PC-9 (cell line): ENCODE measurements around the gene NOTCH3. TPM values are rescaled to one million over a fixed set of nuclear protein-coding genes. Genes with fewer than 3 reads are reported as not detected.
A peak's percentile ranks its signal among the peaks of the same experiment; 100 is the strongest.

Experiments
- BruUV-seq: library from RNA; stranded (reverse); fragments of 400-500 nt; replicated peaks from 2 replicates; lab custom pipeline; 2021; lab: Mats Ljungman, UMichigan
- CTCF ChIA-PET: fragments of 300-600 bp; sonication (Branson Sonifier 250); formaldehyde crosslinking; loops from one replicate; lab custom pipeline; 2022; ENCODE audit warnings: antibody characterized with exemption; lab: Charles Lee
- POLR2A ChIA-PET: fragments of 300-600 bp; sonication (Branson Sonifier 250); formaldehyde crosslinking; loops from one replicate; lab custom pipeline; 2022; ENCODE audit warnings: antibody characterized with exemption; ENCODE audit not compliant: unreplicated experiment; lab: Charles Lee
- DNase-seq, 2 experiments: peaks; one replicate each; pipeline versions ENCODE4 v3.0.0 to v3.0.0-alpha.2; 2015 to 2022; ENCODE audit warnings: mixed read lengths in 1 of 2
- H2AFZ ChIP-seq: fragments of 200-600 bp; sonication (generic); 2 replicates; pipeline ENCODE4 v1.8.1; 2017; ENCODE audit warnings: antibody characterized with exemption
- H3F3A ChIP-seq: fragments of 200-600 bp; sonication (generic); 2 replicates; pipeline ENCODE4 v1.8.1; 2017; ENCODE audit warnings: antibody characterized with exemption, mild to moderate bottlenecking, low read depth; ENCODE audit not compliant: insufficient read depth
- H3K27ac ChIP-seq: fragments of 200-600 bp; sonication (generic); 2 replicates; pipeline ENCODE4 v1.6.1; 2016; ENCODE audit warnings: mixed run types
- H3K27me3 ChIP-seq: fragments of 200-600 bp; sonication (generic); 2 replicates; pipeline ENCODE4 v1.6.1; 2016; ENCODE audit warnings: low read depth, mixed run types; ENCODE audit not compliant: insufficient read depth
- H3K36me3 ChIP-seq: fragments of 200-600 bp; sonication (generic); 2 replicates; pipeline ENCODE4 v1.6.1; 2016; ENCODE audit warnings: low read depth, mixed run types
- H3K4me1 ChIP-seq: fragments of 200-600 bp; sonication (generic); replicated peaks from 2 replicates; pipeline ENCODE4 v1.6.1; 2016; ENCODE audit warnings: mixed run types; ENCODE audit not compliant: insufficient read depth
- H3K4me2 ChIP-seq: fragments of 200-600 bp; sonication (generic); 2 replicates; pipeline ENCODE4 v1.6.1; 2017; ENCODE audit warnings: mixed run types
- H3K4me3 ChIP-seq: fragments of 200-600 bp; sonication (generic); 2 replicates; pipeline ENCODE4 v1.6.1; 2016; ENCODE audit warnings: mixed run types
- H3K79me2 ChIP-seq: fragments of 200-600 bp; sonication (generic); 2 replicates; pipeline ENCODE4 v1.6.1; 2017; ENCODE audit warnings: low read depth, mixed run types
- H3K9me2 ChIP-seq: fragments of 200-600 bp; sonication (generic); 2 replicates; pipeline ENCODE4 v1.8.1; 2017; ENCODE audit warnings: mild to moderate bottlenecking; ENCODE audit not compliant: insufficient read depth
- H3K9me3 ChIP-seq: fragments of 200-600 bp; sonication (generic); 2 replicates; pipeline ENCODE4 v1.8.1; 2016; ENCODE audit warnings: low read depth; ENCODE audit not compliant: insufficient read depth
- H4K20me1 ChIP-seq: fragments of 200-600 bp; sonication (generic); 2 replicates; pipeline ENCODE4 v1.8.1; 2017; ENCODE audit not compliant: insufficient read depth
- EZH2 ChIP-seq: fragments of 200-600 bp; sonication (generic); IDR thresholded peaks from 2 replicates; pipeline ENCODE4 v1.8.0; 2017; ENCODE audit warnings: antibody characterized with exemption, low read depth
- intact Hi-C: fragments of 100-400 bp; cut with micrococcal nuclease; formaldehyde crosslinking; loops from one replicate; pipeline ENCODE4 v1.10.0; 2022; ENCODE audit not compliant: unreplicated experiment
- total RNA-seq: library from RNA; stranded (reverse); gene quantifications from 2 replicates; pipeline ENCODE4 v1.2.3, GENCODE V29; 2021
- TF ChIP-seq, protein P1 (sequence below): fragments of 200-600 bp; sonication (generic); conservative IDR thresholded peaks from 2 replicates; pipeline ENCODE4 v1.6.1; 2017; ENCODE audit warnings: mixed run types, antibody characterized with exemption, mild to moderate bottlenecking, moderate library complexity

NOTCH3 gene
- total RNA-seq, 1 experiment from 2014 or later: 115 TPM

DNA sequence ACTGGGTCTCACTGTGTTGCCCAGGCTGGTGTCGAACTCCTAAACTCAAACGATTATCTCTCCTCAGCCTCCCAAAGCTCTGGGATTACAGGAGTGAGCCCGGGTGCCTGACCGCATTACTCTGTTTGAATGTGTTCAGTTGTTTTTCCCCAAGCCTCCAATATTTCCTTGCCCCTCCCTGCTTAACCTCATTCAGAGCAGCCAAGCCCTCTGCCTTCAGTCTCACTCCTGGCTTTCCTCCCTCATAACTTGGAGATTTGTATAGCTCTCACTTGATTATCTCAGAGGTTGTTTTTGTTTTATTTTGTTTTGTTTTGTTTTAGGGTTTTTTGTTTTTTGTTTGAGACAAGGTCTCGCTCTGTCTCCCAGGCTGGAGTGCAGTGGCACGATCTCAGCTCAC lies 20.0 kb upstream of the NOTCH3 start:
- BruUV-seq: no TSS peak
- TF ChIP-seq EZH2: no peak
- TF ChIP-seq, protein P1, sequence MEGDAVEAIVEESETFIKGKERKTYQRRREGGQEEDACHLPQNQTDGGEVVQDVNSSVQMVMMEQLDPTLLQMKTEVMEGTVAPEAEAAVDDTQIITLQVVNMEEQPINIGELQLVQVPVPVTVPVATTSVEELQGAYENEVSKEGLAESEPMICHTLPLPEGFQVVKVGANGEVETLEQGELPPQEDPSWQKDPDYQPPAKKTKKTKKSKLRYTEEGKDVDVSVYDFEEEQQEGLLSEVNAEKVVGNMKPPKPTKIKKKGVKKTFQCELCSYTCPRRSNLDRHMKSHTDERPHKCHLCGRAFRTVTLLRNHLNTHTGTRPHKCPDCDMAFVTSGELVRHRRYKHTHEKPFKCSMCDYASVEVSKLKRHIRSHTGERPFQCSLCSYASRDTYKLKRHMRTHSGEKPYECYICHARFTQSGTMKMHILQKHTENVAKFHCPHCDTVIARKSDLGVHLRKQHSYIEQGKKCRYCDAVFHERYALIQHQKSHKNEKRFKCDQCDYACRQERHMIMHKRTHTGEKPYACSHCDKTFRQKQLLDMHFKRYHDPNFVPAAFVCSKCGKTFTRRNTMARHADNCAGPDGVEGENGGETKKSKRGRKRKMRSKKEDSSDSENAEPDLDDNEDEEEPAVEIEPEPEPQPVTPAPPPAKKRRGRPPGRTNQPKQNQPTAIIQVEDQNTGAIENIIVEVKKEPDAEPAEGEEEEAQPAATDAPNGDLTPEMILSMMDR: no peak
- intact Hi-C loops: no loop called here
- Histone ChIP-seq H3K27ac (no peak overlapping the region), H3K36me3 (no peaks in the 10 kb centered on the region), H3K27me3 (no peaks in the 10 kb centered on the region), H3K4me3 (no peak overlapping the region), H3K9me3 (no peaks in the 10 kb centered on the region), H3K4me2 (no peak overlapping the region), H3F3A (peaks cover 27% of the 10 kb centered on the region; the same call in 1 of the 2 replicates), H2AFZ (no peak overlapping the region), H3K4me1 (peaks cover 16% of the 10 kb centered on the region), H3K79me2 (no peaks in the 10 kb centered on the region), H3K9me2 (no peaks in the 10 kb centered on the region), H4K20me1 (no peaks in the 10 kb centered on the region)
- DNase-seq: no peak
- ChIA-PET CTCF (no interaction called here), POLR2A (no interaction called here)

DNA sequence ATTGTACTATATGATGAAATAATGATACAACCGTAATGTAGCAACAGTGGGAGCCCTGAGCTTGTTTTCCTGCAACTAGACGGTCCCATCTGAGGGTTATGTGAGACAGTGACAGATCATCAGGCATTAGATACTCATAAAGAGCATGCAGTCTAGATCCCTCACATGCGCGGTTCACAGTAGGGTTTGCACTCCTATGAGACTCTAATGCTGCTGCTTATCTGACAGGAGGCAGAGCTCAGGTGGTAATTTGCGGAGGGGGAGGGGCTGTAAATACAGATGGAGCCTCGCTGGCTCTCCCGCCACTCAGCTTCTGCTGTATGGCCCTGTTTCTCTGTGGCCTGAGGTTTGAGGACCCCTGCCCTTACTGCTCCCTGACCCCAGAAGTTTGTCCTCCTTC lies 17.7 kb upstream of the NOTCH3 start:
- DNase-seq: no peak
- Histone ChIP-seq H3K79me2 (no peaks in the 10 kb centered on the region), H3K4me1 (peaks cover 24% of the 10 kb centered on the region), H3K4me3 (no peak overlapping the region), H3K9me3 (no peaks in the 10 kb centered on the region), H4K20me1 (no peaks in the 10 kb centered on the region), H3K36me3 (no peaks in the 10 kb centered on the region), H3K27me3 (no peaks in the 10 kb centered on the region), H3K27ac (no peak overlapping the region), H3K4me2 (no peak overlapping the region), H2AFZ (no peak overlapping the region), H3K9me2 (no peaks in the 10 kb centered on the region), H3F3A (peaks cover 20% of the 10 kb centered on the region; the same call in 1 of the 2 replicates)
- POLR2A ChIA-PET: no interaction called here
- no TSS peak for BruUV-seq
- no peak for TF ChIP-seq EZH2
- TF ChIP-seq, protein P1: no peak
- CTCF ChIA-PET: no interaction called here
- intact Hi-C loops: no loop called here

DNA sequence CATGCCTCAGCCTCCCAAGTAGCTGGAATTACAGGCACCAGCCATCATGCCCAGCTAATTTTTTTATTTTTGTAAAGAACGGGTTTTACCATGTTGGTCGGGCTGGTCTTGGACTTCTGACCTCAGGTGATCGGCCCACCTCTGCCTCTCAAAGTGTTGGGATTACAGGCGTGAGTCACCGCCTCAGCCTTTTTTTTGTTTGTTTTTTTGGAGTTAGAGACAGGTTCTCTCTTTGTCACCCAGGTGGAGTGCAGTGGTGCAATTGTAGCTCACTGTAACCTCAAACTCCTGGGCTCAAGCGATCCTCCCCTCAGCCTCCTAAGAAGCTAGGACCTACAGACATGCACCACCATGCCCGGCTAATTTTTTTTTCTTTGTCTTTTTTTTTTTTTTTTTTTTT lies 15.6 kb upstream of the NOTCH3 start:
- no peaks in the 10 kb centered on the region for H3K36me3 ChIP-seq
- no TSS peak for BruUV-seq
- H3K4me1 ChIP-seq: peaks cover 29% of the 10 kb centered on the region
- H3K79me2 ChIP-seq: no peaks in the 10 kb centered on the region
- no peaks in the 10 kb centered on the region for H4K20me1 ChIP-seq
- intact Hi-C loops: no loop called here
- no peak overlapping the region for H2AFZ ChIP-seq
- H3K4me3 ChIP-seq: no peak overlapping the region
- no peaks in the 10 kb centered on the region for H3K27me3 ChIP-seq
- H3F3A ChIP-seq: peaks cover 22% of the 10 kb centered on the region; the same call in 1 of the 2 replicates
- POLR2A ChIA-PET: interaction anchor here (0.6 kb wide), 4 partner anchors 18 to 163 kb away, joined by 3 to 4 read pairs (median 4); no protein-coding TSS in a partner anchor
- H3K9me2 ChIP-seq: no peaks in the 10 kb centered on the region
- H3K4me2 ChIP-seq: peak overlapping the region; percentile 56
- no peaks in the 10 kb centered on the region for H3K9me3 ChIP-seq
- CTCF ChIA-PET: interaction anchor here (0.6 to 1.5 kb wide), 4 partner anchors 11 to 339 kb away, joined by 4 to 15 read pairs (median 10); no protein-coding TSS in a partner anchor
- H3K27ac ChIP-seq: peak overlapping the region; percentile 50
- DNase-seq: peak; percentile 81 to 97
- TF ChIP-seq, protein P1: no peak
- no peak for TF ChIP-seq EZH2
